ENCODE results near the gene NAP1L1.

Gene NAP1L1

DNA sequence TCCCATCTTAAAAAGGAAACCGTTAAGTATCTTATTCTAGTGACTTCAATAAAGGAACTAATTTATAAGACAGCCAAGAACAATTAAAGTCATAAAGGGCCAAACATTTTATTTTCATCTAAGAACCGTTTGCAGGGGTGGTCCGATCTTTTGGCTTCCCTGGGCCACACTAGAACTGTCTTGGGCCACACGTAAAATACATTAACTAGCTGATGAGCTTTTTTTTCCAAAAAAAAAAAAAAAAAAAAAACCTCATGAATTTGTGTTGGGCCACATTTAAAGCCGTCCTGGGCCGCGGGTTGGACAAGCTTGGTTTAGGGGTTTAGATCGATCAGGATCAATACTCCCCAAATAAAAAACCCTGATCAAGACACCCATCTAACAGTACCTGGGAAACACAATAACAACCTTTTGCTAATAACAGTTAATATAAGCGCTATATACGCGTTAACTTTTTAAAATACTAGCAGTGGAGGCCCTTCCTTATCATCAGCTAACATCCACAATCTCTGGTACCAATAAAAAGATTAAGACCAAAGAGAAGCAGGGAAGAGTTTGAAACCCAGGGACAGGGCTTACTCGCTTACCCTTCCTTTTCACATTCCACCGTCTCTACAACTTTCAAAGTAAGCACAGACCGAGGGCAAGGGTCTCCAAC, 1.1 kb downstream of the NAP1L1 start:
- no peak for DNase-seq

DNA sequence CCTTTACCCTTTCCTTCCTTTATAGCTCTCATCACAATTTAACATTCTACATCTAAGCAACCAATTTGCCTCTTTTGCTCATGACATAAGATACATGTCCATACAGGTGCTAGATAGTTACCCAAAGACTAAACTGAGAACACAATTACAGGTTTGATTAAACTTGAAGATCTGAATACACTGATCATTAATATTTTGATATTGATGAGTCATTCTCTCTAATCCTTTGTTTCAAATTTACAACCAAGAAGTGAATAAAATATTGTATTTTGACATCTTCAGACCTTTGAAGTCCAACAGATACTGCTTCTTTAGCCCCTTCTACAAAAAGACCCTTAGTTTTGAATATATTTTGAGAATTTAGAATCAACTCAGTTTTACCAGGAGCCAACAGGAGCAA, 2.6 kb downstream of the NAP1L1 start:
- DNase-seq: no peak

DNA sequence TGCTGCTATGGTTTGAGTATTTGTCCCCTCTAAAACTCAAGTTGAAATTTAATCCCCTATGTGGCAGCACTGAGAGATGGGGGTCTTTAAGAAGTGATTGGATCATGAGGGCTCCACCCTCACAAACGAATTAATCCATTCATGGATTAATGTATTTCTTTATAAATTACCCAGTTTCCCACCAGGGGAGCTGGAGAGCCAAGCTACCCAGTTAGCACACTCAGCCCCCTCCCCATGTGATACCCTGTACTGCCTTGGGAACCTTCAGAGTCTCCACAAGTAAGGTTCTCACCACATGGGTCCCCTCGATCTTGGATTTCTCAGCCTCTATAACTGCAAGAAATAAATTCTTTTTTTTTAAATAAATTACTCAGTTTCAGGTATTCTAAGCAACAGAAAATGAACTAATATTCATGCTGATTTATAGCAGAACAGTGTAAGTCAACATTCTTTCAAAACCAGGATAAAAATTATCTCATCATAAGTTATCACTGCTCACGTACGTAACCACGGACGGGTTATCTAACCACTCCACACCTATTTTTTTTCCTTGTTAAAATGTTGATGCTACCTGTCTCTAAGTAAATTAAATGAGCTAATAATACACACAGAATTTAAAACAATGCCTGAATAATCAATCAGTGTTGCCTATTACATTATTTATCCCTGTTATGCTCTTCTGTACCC, 3.6 kb downstream of the NAP1L1 start:
- no peak for DNase-seq

DNA sequence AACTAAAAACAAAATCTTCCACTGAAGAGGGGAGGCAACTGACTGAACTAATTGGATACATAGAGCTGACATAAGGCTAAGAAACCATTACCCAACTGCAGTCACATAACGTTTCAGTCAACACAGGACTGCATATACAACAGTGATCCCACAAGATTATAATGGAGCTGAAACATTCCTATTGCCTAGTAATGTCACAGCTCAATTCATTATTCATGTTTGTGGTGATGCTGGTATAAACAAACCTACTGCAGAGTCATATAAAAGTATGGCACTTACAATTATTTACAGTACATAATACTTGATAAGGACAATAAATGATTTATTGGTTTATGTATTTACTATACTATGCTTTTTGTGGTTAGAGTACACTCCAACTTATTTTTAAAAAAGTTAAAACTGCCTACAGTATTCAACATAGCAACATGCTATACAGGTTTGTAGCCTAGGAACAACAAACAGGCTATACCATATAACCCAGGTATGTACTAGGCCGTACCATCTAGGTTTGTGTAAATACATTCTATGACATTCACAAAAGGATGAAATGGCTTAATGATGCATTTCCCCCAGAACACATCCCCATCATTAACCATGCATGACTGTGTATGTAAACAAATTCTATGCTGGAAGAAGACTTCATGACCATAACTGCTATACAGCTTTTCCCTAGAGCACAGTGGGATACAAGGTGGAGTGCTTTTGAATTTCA, 4.3 kb downstream of the NAP1L1 start:
- no peak for DNase-seq

DNA sequence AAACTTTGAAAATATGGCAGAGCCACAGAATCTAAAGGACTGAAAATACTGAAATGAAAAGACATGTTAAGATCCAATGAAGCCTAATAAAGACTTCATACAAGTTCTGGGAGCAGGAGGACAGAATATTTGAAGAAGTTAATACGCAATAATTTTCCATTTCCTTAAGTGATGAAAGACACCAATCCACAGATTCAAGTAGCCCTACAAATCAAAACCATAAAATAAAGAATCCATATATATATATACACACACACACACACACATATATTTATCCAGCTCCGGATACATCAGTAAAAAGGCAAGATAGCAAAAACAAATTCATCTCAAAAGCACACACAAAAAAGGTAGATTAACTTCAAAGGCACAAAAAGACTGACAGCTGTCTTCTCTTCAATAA, 5.7 kb downstream of the NAP1L1 start:
- DNase-seq: no peak

DNA sequence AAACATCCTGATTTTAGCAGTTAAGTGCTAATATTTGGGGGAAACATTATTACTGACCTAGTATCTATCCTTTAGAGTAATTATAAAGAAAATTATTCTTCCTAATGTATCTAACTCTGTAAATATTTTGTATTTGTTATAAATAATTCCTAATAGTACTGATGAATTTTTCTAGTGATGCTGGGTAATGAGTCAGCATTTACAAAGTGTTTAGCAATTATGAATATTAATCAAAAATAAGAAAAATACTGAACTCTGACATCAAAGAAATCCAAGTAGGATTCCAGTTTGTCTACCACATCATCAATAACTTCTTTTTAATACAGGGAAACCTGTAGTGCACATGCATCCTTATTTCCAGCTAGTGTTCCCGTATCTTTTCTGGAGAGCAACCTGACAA, 9.0 kb downstream of the NAP1L1 start:
- no peak for DNase-seq

DNA sequence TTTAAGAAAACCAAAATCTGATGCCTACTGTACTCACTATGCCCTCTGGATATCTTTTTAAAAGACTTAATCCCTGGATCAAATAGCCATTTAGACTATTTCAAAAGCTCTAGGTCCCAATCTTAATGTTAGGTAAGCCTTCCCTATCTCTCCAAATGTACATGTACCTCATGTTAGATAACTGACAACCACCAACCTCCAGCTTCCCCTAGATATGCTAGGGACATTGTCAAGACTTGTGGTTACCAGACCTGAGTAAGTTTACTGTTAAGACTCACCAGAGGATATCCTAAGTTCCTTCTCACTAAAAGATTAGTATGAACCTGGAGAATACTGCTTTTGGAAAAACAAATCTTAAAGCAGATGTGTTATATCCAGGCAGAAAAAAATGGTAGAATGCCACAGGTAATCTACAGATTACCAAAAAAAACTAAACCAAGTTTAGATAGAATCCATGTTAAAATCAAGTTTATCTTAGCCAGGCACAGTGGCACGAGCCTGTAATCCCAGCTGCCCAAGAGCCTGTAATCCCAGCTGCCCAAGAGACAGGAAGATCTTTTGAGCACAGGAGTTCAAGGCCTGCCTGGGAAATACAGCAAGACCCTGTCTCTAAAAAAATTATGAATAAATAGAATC, 9.7 kb downstream of the NAP1L1 start:
- no peak for DNase-seq

DNA sequence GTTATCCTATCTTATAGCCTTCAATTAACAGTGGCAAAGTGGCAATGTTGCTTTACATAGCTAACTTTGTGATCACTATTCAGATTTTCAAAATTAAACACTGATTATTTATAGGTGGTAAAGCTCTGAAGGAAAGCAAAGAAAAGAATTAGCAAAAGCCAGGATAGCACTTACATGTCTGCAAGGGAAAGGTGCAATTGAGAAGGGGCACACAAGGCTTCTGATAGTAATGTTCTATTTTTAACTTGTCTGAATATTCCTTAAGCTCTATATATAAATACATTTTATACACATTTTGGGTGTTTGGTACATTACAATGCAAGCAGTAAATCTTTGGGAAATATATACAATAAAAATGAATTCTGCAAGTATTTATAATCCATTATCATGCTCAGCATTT, 10.9 kb downstream of the NAP1L1 start:
- no peak for DNase-seq

DNA sequence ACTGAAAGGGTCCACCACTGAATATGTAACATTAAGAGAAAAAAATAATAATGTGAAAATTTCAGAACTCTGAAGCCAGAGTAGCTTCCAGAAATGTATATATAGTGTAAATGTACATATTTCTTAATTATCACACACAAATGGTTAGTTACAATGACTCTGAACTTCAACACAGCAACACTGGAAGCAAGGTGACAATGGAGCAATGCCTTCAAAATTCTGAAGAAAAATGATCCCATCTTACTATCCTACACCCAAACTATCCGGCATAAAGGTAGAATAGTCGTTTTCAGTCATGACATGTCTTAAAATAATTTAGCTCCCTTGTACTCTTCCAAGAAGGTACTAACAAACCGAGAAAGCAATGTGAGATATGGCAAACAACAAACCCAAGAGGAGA, 11.9 kb downstream of the NAP1L1 start:
- no peak for DNase-seq

DNA sequence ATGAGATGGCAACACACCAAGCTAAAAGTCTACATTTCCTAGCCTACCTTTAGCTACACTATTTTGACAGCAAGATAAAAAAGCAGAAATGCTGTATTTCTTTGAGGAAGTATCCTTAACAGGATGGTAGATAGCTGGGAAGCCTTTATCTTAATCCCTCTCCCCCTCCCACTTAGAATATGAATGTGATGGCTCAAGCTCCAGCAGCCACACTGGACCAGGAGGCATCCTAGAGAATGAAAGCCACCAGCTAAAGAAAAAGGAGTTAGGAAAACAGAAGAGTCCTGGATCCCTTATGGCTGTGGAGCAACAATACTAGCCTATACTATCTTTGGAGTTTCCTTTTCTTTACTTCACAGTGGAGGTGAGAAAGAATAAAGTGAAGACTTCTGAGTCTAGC, 15.1 kb downstream of the NAP1L1 start:
- no peak for DNase-seq

DNA sequence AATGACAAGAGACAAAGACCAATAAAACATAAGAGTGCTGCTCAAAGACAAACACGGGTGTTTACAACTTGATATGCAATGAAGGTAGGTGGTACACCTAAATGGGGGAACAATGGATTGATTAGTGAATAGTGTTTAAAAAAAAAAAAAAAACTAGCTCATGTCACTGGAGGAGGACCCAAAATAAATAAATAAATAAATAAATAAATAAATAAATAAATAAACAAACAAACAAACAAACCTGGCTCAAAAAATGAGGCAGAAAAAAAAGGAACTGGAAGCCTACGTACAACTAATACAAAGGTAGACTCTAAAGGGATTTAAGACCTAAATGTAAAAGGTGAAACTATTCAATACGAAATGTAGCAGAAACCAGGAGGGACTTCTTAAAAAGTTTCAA, 18.6 kb downstream of the NAP1L1 start:
- no peak for DNase-seq

DNA sequence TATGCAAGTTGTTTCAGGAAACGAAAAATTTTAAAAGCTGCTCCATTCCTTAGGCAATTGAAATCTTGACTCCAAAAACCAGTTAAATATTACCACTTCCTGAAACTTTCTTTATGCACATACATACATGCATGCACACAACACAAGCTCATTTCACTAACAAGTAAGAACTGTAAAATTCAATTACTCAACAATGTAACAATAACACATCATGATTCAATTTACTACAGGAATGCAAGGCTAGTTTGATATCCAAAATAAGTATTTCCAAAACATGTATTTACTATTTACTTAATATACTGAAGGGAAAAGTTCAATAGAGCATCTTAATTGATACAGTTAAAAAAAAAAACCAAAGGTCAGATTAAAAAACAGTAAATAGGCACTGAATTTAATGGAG, 19.6 kb downstream of the NAP1L1 start:
- DNase-seq: no peak

DNA sequence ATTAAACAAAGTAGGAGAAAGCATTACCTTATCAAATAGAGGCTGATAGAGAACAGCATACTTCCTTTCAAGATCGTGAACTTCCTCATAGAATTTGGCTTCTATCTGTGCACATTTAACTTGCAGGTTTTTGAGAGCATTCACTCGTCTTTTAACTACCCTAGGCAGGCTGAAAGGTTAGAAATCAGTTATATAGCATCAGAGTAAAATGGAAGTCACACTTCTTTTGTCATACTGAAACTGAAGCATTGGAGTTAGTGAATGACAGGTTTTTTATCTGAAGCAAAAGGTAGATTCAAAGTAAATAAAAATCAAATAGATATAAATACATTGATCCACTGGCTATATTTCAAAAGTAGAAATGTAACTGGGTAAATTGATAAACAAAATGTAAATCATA, 24.4 kb downstream of the NAP1L1 start:
- DNase-seq: no peak

DNA sequence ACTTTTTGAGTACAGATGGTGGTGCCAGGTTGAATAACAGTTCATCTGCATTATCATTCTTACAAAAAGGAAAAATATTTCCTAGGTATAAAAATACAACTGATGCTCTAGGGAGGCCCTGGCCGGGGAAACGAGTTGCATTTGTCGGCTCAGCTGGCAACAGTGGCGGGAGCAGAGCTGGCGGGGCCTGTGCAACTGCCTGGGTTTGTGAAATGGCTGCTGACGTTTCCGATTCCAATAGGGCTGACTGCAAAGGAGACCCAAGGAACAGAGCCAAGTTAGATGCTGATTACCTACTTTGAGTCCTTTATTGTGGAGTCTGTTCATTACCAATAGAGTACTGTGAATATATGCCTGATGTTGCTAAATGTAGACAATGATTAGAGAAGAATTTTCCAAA, 27.2 kb downstream of the NAP1L1 start:
- no peak for DNase-seq

DNA sequence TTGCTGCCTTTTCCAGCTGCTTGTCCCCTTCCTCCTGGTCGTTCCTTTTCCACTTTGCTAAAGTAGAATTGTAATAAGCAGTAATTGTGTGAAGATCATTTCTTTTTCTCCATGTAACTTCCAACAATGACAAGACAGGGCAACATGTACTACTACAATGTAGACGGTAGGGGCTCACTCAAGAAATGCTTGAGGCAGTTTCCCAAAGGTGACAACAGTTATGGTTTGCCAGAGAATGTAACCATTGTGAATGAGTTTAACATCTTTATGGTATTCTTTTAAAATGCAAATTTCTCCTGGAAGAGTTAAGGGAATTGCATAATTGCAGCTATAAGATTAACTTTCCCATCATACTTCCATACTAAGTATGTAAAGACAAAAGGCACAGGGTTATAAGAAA, 29.1 kb downstream of the NAP1L1 start:
- DNase-seq: no peak

DNA sequence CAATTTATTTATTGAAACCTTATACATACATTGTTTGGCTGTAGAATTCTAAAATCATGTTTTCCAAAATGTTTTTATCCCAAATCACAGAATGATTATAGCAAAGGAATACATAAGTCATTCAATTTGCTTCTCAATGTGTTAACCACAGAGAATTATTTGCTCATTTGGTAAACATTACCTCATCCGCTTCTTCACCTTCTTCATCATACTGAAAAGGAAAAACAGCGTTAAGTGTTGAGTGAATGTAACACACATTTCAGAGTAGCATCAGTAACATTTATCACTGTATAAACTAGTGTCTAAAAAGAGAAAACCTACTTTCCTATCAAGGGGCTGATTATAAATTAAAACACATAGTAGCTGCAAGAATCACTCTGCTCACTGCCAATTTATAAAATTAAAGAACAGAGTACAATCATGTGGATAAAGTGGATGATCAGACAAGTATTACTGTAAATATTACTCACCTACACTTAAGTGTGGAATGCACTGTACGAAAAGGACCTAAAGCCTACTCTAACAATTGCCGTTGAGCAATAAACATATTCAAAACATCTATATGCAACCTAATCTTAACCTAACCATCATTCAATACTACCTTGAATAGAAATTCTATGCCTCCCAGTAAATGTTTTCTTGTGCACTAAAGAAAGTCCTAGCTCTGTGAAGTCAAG, 34.8 kb downstream of the NAP1L1 start:
- DNase-seq: no peak

DNA sequence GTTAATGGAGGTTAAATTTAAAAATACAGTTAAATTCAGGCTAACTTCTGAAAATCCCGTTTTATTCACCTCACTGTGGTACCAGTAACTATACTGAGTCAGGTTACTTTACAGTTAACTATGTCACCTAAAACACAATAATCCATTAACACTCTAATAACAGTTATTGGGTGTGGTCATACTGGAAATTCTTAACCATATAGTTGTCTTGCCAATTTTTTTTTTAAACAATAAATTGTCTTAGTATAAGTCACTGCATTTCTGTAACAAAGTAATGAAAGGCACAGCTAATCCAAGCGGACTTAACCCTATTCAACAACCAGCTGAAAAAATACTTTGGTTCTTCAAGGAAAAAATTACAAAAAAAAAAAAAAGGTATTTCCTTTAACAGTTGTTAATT, 36.7 kb downstream of the NAP1L1 start:
- no peak for DNase-seq

DNA sequence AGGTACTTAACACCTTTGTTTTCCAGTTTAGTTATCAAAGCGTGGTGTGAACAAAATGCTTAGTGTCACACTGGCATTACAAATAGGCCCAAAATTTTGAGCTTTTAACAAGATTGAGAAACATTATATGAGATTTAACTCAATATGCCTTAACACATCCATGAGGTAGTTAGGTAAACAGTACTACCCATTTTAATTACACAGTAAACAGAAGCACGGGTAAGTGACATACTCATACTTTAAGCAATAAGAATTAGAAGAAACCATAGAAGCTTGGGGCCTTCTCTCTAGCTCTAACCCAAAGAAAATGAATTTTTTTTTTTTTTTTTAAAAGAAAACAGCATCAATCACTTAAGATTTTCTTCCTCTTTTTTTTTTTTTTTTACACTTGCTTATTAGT, 37.4 kb downstream of the NAP1L1 start:
- DNase-seq: no peak

DNA sequence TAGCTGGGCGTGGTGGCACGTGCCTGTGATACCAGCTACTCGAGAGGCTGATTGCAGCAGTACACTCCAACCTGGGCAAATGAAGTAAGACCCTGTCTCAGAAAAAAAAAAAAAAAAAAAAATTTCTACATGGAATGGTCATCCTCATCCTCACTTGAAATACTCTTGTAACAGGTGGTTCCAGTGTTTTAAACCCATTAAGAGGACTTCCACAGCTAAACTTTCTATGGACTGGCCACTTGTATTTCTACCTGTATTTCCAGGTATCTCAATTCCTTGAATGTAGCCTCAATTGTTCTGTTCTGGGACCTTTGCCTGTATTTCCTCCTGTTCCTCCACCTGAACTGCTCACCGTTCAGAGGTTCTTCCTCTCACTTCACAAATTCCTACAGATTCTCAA, 41.1 kb downstream of the NAP1L1 start:
- no peak for DNase-seq

DNA sequence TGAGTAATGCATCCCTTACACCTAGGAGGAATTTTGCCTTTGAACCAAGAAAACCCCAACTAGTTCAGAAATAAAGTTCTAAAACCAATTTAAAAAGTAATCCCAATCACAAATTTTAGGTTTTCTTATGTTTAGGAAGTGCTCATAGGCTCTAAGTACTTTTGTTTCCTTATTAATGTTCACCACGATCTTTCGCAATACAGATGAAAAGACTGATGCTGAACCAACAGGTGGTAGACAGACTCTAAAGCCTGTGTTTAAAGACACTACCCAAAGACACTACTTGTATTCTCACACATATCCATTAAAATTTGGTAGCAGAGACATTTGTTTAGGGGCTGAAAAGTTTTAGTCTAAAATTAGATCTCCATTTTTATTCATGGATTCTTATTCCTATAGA, 42.3 kb downstream of the NAP1L1 start:
- no peak for DNase-seq

DNA sequence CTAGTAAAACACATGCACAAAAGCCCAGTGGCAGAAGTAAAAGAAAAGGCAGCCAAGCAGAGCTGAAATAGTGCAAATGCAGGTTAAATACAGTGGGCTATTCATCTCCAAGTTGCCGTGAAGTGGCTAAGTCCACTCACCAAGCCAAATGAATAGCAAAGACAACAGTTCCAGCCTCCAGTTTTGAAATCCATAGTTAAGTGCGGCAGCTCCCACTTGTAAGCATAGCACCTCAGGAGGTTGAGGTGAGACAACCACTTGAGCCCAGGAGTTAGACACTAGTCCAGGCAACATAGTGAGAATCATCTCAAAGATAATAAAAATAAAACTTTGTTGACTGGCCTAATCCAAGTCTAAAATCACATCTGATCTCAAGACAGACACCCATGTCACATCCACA, 43.1 kb downstream of the NAP1L1 start:
- DNase-seq: no peak

DNA sequence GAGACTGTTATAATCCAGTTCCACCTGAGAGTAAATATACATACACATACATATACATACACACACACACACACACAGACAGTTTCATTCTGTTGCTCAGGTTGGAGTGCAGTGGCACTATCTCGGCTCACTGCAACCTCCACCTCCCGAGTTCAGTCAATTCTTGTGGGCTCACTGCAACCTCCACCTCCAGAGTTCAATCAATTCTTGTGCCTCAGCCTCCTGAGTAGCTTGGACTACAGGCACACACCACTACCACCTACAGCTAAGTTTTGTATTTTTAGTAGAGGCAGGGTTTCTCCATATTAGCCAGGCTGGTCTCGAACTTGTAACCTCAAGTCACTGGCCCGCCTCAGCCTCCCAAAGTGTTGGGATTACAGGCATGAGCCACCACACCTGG, 44.0 kb downstream of the NAP1L1 start:
- DNase-seq: no peak

DNA sequence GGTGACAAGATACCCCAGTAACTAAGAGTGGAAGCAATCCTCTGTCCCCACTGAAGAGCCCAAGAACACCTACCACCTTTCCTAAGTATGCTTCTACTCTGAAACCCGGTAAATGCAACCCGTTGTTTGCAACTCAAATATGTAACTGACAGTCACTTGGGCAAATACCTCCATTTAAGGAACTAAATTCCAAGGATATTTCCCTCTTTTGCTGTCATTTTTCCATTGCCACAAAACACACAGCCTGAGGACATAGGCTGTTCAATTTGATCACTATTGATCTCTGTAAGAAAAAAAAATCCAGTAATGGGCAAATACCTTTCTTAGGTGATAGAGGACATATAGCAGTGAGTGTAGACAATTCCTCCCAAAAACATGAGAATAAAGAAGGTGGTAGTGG, 46.3 kb downstream of the NAP1L1 start:
- no peak for DNase-seq

All from activated CD4-positive, CD25-positive, alpha-beta regulatory T cell (primary cell).